ENCODE measurements around the gene ADAM22. TPM values are rescaled to one million over a fixed set of nuclear protein-coding genes. Genes with fewer than 3 reads are reported as not detected.

The ADAM22 gene
- polyA plus RNA-seq, 1 donor from 2014 or later, result 46.3 TPM

DNA sequence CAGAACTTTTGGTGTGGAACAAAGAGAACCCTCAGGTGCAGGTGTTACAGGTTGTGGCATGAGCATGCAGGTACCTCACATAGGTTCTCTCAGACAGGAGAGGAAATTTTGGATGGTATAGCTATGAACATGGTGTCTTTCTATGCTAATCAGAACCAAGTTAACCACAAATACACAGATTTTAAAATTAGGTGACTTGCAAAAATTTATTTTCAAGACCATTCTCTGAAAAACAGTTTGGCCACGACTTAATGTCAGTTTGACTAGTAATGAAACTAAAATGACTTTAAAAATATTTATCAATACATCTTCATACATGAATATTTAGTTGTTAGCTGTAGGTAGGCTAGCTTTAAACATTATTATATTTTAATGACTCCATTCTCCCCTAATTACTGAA lies 156.2 kb downstream of the ADAM22 start:
- Histone ChIP-seq H3F3A (ENCODE audit: insufficient read depth, low read length, poor library complexity, severe bottlenecking) (no peaks in the 10 kb centered on the region), H3K9me2 (ENCODE audit: insufficient read depth, low read length) (no peaks in the 10 kb centered on the region), H3K4me2 (ENCODE audit: low read length) (no peak overlapping the region), H3K9me3 (ENCODE audit: low read length) (no peaks in the 10 kb centered on the region), H4K20me1 (ENCODE audit: insufficient read depth) (no peaks in the 10 kb centered on the region), H2AFZ (ENCODE audit: low read depth, low read length) (no peak overlapping the region), H3K79me2 (replicated peaks; ENCODE audit: insufficient read depth, low read length) (no peaks in the 10 kb centered on the region), H3K9ac (ENCODE audit: low read length) (no peak overlapping the region), H3K36me3 (ENCODE audit: insufficient read depth, low read length) (no peaks in the 10 kb centered on the region), H3K27me3 (ENCODE audit: insufficient read depth, low read depth, low read length) (no peaks in the 10 kb centered on the region), H3K27ac (ENCODE audit: low read length) (no peak overlapping the region), H3K4me3 (ENCODE audit: low read length) (no peak overlapping the region)
- TF ChIP-seq MXI1 (conservative IDR thresholded peaks at IDR 0.05; ENCODE audit: poor library complexity, severe bottlenecking) (no peak), EZH2 (IDR thresholded peaks at IDR 0.05; ENCODE audit: borderline replicate concordance, insufficient read depth, low read length, poor library complexity, severe bottlenecking) (no peak), TAF1 (IDR thresholded peaks at IDR 0.05; ENCODE audit: low read depth) (no peak), RAD21 (conservative IDR thresholded peaks at IDR 0.05) (no peak), SMC3 (conservative IDR thresholded peaks at IDR 0.05; ENCODE audit: poor library complexity) (no peak), EP300 (conservative IDR thresholded peaks at IDR 0.05; ENCODE audit: poor library complexity, severe bottlenecking) (no peak), POLR2AphosphoS5 (IDR thresholded peaks at IDR 0.05) (no peak)
- TF ChIP-seq, protein P1, sequence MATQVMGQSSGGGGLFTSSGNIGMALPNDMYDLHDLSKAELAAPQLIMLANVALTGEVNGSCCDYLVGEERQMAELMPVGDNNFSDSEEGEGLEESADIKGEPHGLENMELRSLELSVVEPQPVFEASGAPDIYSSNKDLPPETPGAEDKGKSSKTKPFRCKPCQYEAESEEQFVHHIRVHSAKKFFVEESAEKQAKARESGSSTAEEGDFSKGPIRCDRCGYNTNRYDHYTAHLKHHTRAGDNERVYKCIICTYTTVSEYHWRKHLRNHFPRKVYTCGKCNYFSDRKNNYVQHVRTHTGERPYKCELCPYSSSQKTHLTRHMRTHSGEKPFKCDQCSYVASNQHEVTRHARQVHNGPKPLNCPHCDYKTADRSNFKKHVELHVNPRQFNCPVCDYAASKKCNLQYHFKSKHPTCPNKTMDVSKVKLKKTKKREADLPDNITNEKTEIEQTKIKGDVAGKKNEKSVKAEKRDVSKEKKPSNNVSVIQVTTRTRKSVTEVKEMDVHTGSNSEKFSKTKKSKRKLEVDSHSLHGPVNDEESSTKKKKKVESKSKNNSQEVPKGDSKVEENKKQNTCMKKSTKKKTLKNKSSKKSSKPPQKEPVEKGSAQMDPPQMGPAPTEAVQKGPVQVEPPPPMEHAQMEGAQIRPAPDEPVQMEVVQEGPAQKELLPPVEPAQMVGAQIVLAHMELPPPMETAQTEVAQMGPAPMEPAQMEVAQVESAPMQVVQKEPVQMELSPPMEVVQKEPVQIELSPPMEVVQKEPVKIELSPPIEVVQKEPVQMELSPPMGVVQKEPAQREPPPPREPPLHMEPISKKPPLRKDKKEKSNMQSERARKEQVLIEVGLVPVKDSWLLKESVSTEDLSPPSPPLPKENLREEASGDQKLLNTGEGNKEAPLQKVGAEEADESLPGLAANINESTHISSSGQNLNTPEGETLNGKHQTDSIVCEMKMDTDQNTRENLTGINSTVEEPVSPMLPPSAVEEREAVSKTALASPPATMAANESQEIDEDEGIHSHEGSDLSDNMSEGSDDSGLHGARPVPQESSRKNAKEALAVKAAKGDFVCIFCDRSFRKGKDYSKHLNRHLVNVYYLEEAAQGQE (IDR thresholded peaks at IDR 0.05; ENCODE audit: borderline replicate concordance), result no peak
- TF ChIP-seq, protein P2, sequence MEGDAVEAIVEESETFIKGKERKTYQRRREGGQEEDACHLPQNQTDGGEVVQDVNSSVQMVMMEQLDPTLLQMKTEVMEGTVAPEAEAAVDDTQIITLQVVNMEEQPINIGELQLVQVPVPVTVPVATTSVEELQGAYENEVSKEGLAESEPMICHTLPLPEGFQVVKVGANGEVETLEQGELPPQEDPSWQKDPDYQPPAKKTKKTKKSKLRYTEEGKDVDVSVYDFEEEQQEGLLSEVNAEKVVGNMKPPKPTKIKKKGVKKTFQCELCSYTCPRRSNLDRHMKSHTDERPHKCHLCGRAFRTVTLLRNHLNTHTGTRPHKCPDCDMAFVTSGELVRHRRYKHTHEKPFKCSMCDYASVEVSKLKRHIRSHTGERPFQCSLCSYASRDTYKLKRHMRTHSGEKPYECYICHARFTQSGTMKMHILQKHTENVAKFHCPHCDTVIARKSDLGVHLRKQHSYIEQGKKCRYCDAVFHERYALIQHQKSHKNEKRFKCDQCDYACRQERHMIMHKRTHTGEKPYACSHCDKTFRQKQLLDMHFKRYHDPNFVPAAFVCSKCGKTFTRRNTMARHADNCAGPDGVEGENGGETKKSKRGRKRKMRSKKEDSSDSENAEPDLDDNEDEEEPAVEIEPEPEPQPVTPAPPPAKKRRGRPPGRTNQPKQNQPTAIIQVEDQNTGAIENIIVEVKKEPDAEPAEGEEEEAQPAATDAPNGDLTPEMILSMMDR (IDR thresholded peaks at IDR 0.05; ENCODE audit: poor library complexity, severe bottlenecking), result no peak

DNA sequence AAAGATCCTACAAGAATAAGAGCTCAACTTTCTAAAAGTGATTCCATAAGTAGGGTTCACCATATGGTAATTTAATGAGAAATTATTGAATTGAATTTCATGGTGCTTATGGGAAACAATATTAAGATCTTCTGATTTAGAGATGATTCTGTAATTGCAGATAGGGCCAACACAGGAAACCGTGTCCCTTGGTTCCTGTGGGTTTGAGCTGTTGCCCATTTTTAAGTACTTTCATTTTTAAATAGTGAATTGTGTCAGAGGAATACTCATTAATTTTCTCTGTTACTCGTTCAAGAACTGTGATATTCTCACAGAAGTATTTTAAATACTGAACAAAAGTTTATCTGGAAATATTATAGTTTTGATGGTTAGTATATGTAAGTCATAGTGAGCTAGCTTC lies 156.6 kb downstream of the ADAM22 start:
- H3K27ac ChIP-seq (ENCODE audit: low read length), result no peak overlapping the region
- H3K9ac ChIP-seq (ENCODE audit: low read length), result no peak overlapping the region
- no peak for TF ChIP-seq POLR2AphosphoS5 (IDR thresholded peaks at IDR 0.05)
- TF ChIP-seq EP300 (conservative IDR thresholded peaks at IDR 0.05; ENCODE audit: poor library complexity, severe bottlenecking), result no peak
- TF ChIP-seq, protein P2 (IDR thresholded peaks at IDR 0.05; ENCODE audit: poor library complexity, severe bottlenecking), result no peak
- no peak for TF ChIP-seq RAD21 (conservative IDR thresholded peaks at IDR 0.05)
- TF ChIP-seq MXI1 (conservative IDR thresholded peaks at IDR 0.05; ENCODE audit: poor library complexity, severe bottlenecking), result no peak
- no peak for TF ChIP-seq EZH2 (IDR thresholded peaks at IDR 0.05; ENCODE audit: borderline replicate concordance, insufficient read depth, low read length, poor library complexity, severe bottlenecking)
- TF ChIP-seq TAF1 (IDR thresholded peaks at IDR 0.05; ENCODE audit: low read depth), result no peak
- no peak for TF ChIP-seq SMC3 (conservative IDR thresholded peaks at IDR 0.05; ENCODE audit: poor library complexity)
- TF ChIP-seq, protein P1 (IDR thresholded peaks at IDR 0.05; ENCODE audit: borderline replicate concordance), result no peak
- no peak overlapping the region for H3K4me2 ChIP-seq (ENCODE audit: low read length)
- no peaks in the 10 kb centered on the region for H4K20me1 ChIP-seq (ENCODE audit: insufficient read depth)
- H3K9me3 ChIP-seq (ENCODE audit: low read length), result no peaks in the 10 kb centered on the region
- H3K27me3 ChIP-seq (ENCODE audit: insufficient read depth, low read depth, low read length), result no peaks in the 10 kb centered on the region
- no peaks in the 10 kb centered on the region for H3K9me2 ChIP-seq (ENCODE audit: insufficient read depth, low read length)
- H2AFZ ChIP-seq (ENCODE audit: low read depth, low read length), result no peak overlapping the region
- H3K4me3 ChIP-seq (ENCODE audit: low read length), result no peak overlapping the region
- H3F3A ChIP-seq (ENCODE audit: insufficient read depth, low read length, poor library complexity, severe bottlenecking), result no peaks in the 10 kb centered on the region
- H3K79me2 ChIP-seq (replicated peaks; ENCODE audit: insufficient read depth, low read length), result no peaks in the 10 kb centered on the region
- H3K36me3 ChIP-seq (ENCODE audit: insufficient read depth, low read length), result no peaks in the 10 kb centered on the region
